ENCODE measurements around the gene SETD4. TPM values are rescaled to one million over a fixed set of nuclear protein-coding genes. Genes with fewer than 3 reads are reported as not detected.
"Not testable (repeated sequence)": the region's sequence is repeated elsewhere in the genome, so short reads cannot be mapped to it uniquely, and the experiment has no call there.

Gene SETD4
- 10.6 TPM for total RNA-seq
- long read RNA-seq, partial matches to known transcripts, result 21 of 32 reads
- long read RNA-seq, other reads (novel, unspliced or antisense), result 10 of 32 reads

GRCh38 chr21:36060159-36060921, at the start of gene SETD4:
SETD4 (minus strand) TSS chr21:36060526; CDS start chr21:36058888, 1,638 bp downstream.
- peak; percentile 97 for DNase-seq (ENCODE audit: low spot score)
- intact Hi-C loops (cut with DNase I), result loop anchor here (5.0 kb wide), 1 partner anchor 52 kb away; no protein-coding TSS in a partner anchor

GRCh38 chr21:36109868-36110267, 49.5 kb upstream of the SETD4 start:
- intact Hi-C loops (cut with DNase I), result loop anchor here (5.0 kb wide), 1 partner anchor 48 kb away; the partner anchor contains the start of gene SETD4
- DNase-seq (ENCODE audit: low spot score), result no peak

GRCh38 chr21:36105327-36105842, 45.1 kb upstream of the SETD4 start:
- no peak for DNase-seq (ENCODE audit: low spot score)
- intact Hi-C loops (cut with DNase I), result no loop called here

- intact Hi-C loops (cut with DNase I), result no loop called here
- DNase-seq (ENCODE audit: low spot score), result no peak
These were observed 44.3 kb upstream of the SETD4 start for GRCh38 chr21:36104317-36105300.

GRCh38 chr21:36103434-36103833, 43.1 kb upstream of the SETD4 start:
- DNase-seq (ENCODE audit: low spot score), result no peak
- intact Hi-C loops (cut with DNase I), result no loop called here

GRCh38 chr21:36100971-36101641, 40.8 kb upstream of the SETD4 start:
- intact Hi-C loops (cut with DNase I), result no loop called here
- DNase-seq (ENCODE audit: low spot score), result no peak

GRCh38 chr21:36099695-36100211, 39.4 kb upstream of the SETD4 start:
- DNase-seq (ENCODE audit: low spot score); intact Hi-C loops (cut with DNase I): not testable (repeated sequence)

GRCh38 chr21:36099000-36099399, 38.7 kb upstream of the SETD4 start:
- DNase-seq (ENCODE audit: low spot score), result no peak
- intact Hi-C loops (cut with DNase I), result no loop called here

- intact Hi-C loops (cut with DNase I), result no loop called here
- no peak for DNase-seq (ENCODE audit: low spot score)
These were observed 37.8 kb upstream of the SETD4 start for GRCh38 chr21:36098182-36098532.

GRCh38 chr21:36097427-36098181, 37.3 kb upstream of the SETD4 start:
- intact Hi-C loops (cut with DNase I), result no loop called here
- no peak for DNase-seq (ENCODE audit: low spot score)

GRCh38 chr21:36096398-36097290, 36.3 kb upstream of the SETD4 start:
- intact Hi-C loops (cut with DNase I), result no loop called here
- DNase-seq (ENCODE audit: low spot score), result no peak

GRCh38 chr21:36093512-36093911, 33.2 kb upstream of the SETD4 start:
- intact Hi-C loops (cut with DNase I), result no loop called here
- DNase-seq (ENCODE audit: low spot score), result no peak

- intact Hi-C loops (cut with DNase I), result no loop called here
These were observed 32.4 kb upstream of the SETD4 start for GRCh38 chr21:36092681-36093080.

GRCh38 chr21:36089946-36090345, 29.6 kb upstream of the SETD4 start:
- no peak for DNase-seq (ENCODE audit: low spot score)

More at GRCh38 chr21:36092681-36093080, 32.4 kb upstream of the SETD4 start:
- no peak for DNase-seq (ENCODE audit: low spot score)

GRCh38 chr21:36087362-36088138, 27.2 kb upstream of the SETD4 start:
- intact Hi-C loops (cut with DNase I), result no loop called here

More at GRCh38 chr21:36089946-36090345, 29.6 kb upstream of the SETD4 start:
- intact Hi-C loops (cut with DNase I), result no loop called here

GRCh38 chr21:36082237-36082664, 21.9 kb upstream of the SETD4 start:
- intact Hi-C loops (cut with DNase I), result no loop called here
- no peak for DNase-seq (ENCODE audit: low spot score)

More at GRCh38 chr21:36087362-36088138, 27.2 kb upstream of the SETD4 start:
- DNase-seq (ENCODE audit: low spot score), result no peak

- intact Hi-C loops (cut with DNase I), result no loop called here
- no peak for DNase-seq (ENCODE audit: low spot score)
These were observed 20.1 kb upstream of the SETD4 start for GRCh38 chr21:36080386-36080785.

All from cardiac septum (tissue), 1 donor.